Hepatocyte (in vitro differentiated cells): Measurements from ENCODE around the gene GMDS. TPM values are rescaled to one million over a fixed set of nuclear protein-coding genes. Genes with fewer than 3 reads are reported as not detected.

Experiments used
- DNase-seq: peaks from one replicate; pipeline ENCODE4 v3.0.0-alpha.2; 2016; ENCODE audit warnings: low spot score
- H2AFZ ChIP-seq: fragments of 200-600 bp; sonication (generic); 2 replicates; pipeline ENCODE4 v1.6.0; 2016; ENCODE audit warnings: antibody characterized with exemption, mild to moderate bottlenecking
- H3K27ac ChIP-seq: fragments of 200-600 bp; sonication (generic); 2 replicates; pipeline ENCODE4 v1.5.1; 2016; ENCODE audit warnings: mild to moderate bottlenecking
- H3K27me3 ChIP-seq: fragments of 200-600 bp; sonication (generic); 2 replicates; pipeline ENCODE4 v1.6.1; 2016
- H3K36me3 ChIP-seq: fragments of 200-600 bp; sonication (generic); replicated peaks from 2 replicates; pipeline ENCODE4 v1.5.1; 2016; ENCODE audit warnings: low read depth; ENCODE audit not compliant: insufficient read depth
- H3K4me1 ChIP-seq: fragments of 200-600 bp; sonication (generic); 2 replicates; pipeline ENCODE4 v1.5.1; 2016; ENCODE audit warnings: mild to moderate bottlenecking, moderate library complexity; ENCODE audit not compliant: insufficient read depth
- H3K4me2 ChIP-seq: fragments of 200-600 bp; sonication (generic); 2 replicates; pipeline ENCODE4 v1.6.0; 2016
- H3K4me3 ChIP-seq: fragments of 200-600 bp; sonication (generic); 2 replicates; pipeline ENCODE4 v1.5.1; 2016; ENCODE audit warnings: mild to moderate bottlenecking
- H3K79me2 ChIP-seq: fragments of 200-600 bp; sonication (generic); 2 replicates; pipeline ENCODE4 v1.6.0; 2017; ENCODE audit warnings: mild to moderate bottlenecking
- H3K9me2 ChIP-seq: fragments of 200-600 bp; sonication (generic); replicated peaks from 2 replicates; pipeline ENCODE4 v1.6.0; 2017; ENCODE audit warnings: mild to moderate bottlenecking; ENCODE audit not compliant: insufficient read depth
- H3K9me3 ChIP-seq: fragments of 200-600 bp; sonication (generic); 2 replicates; pipeline ENCODE4 v1.5.1; 2016; ENCODE audit warnings: low read depth, mild to moderate bottlenecking
- H4K20me1 ChIP-seq: fragments of 200-600 bp; sonication (generic); 2 replicates; pipeline ENCODE4 v1.6.0; 2016; ENCODE audit warnings: mild to moderate bottlenecking; ENCODE audit not compliant: insufficient read depth, poor library complexity, severe bottlenecking
- EZH2 ChIP-seq: fragments of 200-600 bp; sonication (generic); IDR thresholded peaks from 2 replicates; pipeline ENCODE4 v1.6.1; 2016; ENCODE audit warnings: antibody characterized with exemption, mild to moderate bottlenecking, borderline replicate concordance
- EZH2phosphoT487 ChIP-seq: fragments of 200-600 bp; sonication (generic); IDR thresholded peaks from one replicate; pipeline ENCODE4 v1.6.1; 2018; ENCODE audit warnings: antibody characterized with exemption, mild to moderate bottlenecking, low read depth, moderate library complexity; ENCODE audit not compliant: unreplicated experiment, severe bottlenecking
- WGBS: methylation state at CpG from one replicate; pipeline ENCODE4 v1.1.6; 2016; ENCODE audit warnings: low lambda C conversion rate; ENCODE audit errors: missing lambda C conversion rate; 5-methylcytosine and 5-hydroxymethylcytosine counted together
- polyA plus RNA-seq: library from polyadenylated mRNA; unstranded; fragments of >200 nt; fragmentation: Nextera tagmentation; extraction: Ambion mirVana; gene quantifications from 2 replicates; pipeline ENCODE4 v1.2.1, GENCODE V29; 2016
- total RNA-seq: library from RNA; depleted of rRNA; stranded (reverse); fragments of >200 nt; gene quantifications from 2 replicates; pipeline ENCODE4 v1.2.3, GENCODE V29; 2014
- TF ChIP-seq, protein P1 (sequence below): fragments of 200-600 bp; sonication (generic); IDR thresholded peaks from 2 replicates; pipeline ENCODE4 v1.5.1; 2016; ENCODE audit warnings: antibody characterized with exemption, mild to moderate bottlenecking; ENCODE audit not compliant: poor library complexity

GMDS gene
- total and polyA plus RNA-seq, 2 experiments from 2014 or later: 20.7 to 32.6 TPM

DNA sequence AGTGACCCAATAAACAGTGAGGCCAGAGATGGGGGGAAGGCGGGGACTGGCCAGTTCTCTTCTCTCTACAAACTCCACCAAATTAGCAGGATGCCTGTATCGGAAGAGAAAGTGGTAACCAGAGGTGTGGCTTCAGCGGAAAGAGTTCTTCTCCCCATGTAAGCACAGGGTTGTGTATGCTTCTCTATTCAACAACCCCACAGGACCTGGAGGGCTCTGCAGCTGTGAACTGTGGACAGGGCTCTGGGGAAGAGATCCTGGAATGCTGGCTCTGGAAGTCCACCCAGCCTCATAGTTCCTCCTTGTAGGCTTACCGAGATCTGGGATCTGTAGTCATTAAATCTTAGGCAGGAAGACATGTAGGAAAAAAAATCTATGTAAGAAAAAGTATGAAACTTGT, 449.5 kb downstream of the GMDS start:
- TF ChIP-seq EZH2: no peak
- TF ChIP-seq, protein P1, sequence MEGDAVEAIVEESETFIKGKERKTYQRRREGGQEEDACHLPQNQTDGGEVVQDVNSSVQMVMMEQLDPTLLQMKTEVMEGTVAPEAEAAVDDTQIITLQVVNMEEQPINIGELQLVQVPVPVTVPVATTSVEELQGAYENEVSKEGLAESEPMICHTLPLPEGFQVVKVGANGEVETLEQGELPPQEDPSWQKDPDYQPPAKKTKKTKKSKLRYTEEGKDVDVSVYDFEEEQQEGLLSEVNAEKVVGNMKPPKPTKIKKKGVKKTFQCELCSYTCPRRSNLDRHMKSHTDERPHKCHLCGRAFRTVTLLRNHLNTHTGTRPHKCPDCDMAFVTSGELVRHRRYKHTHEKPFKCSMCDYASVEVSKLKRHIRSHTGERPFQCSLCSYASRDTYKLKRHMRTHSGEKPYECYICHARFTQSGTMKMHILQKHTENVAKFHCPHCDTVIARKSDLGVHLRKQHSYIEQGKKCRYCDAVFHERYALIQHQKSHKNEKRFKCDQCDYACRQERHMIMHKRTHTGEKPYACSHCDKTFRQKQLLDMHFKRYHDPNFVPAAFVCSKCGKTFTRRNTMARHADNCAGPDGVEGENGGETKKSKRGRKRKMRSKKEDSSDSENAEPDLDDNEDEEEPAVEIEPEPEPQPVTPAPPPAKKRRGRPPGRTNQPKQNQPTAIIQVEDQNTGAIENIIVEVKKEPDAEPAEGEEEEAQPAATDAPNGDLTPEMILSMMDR: no peak
- TF ChIP-seq EZH2phosphoT487: no peak
- H3K27ac ChIP-seq: no peak overlapping the region
- H2AFZ ChIP-seq: no peak overlapping the region
- H3K79me2 ChIP-seq: no peaks in the 10 kb centered on the region
- H3K27me3 ChIP-seq: no peaks in the 10 kb centered on the region
- H4K20me1 ChIP-seq: no peaks in the 10 kb centered on the region
- H3K4me1 ChIP-seq: peaks cover 13% of the 10 kb centered on the region
- H3K4me2 ChIP-seq: no peak overlapping the region
- H3K9me2 ChIP-seq: no peaks in the 10 kb centered on the region
- DNase-seq: no peak
- no peaks in the 10 kb centered on the region for H3K9me3 ChIP-seq
- 87% methylated on average over 4 of the region's 4 CpGs for WGBS
- H3K36me3 ChIP-seq: no peaks in the 10 kb centered on the region
- no peak overlapping the region for H3K4me3 ChIP-seq

DNA sequence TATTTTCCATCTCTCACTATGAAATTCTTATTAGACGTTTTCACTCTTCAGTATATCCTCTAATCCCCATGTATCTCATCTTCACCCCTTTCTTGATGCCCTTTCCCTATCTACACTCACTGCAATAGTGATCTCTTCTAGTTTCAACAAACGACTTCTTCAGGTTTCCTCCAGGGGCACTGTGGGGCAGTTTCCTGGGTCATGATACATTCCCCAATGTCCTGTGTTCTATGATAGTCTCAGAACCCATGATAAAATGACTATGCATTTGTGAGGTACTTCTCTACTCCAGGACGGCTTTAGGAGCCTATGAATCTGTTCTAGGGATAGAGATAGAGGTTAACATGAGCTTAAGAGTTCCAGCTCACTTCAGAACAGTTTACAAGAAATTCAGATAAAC, 452.4 kb downstream of the GMDS start:
- Histone ChIP-seq H4K20me1 (no peaks in the 10 kb centered on the region), H3K4me2 (no peak overlapping the region), H3K4me3 (no peak overlapping the region), H3K9me2 (no peaks in the 10 kb centered on the region), H3K9me3 (no peaks in the 10 kb centered on the region), H3K27ac (no peak overlapping the region), H3K4me1 (peaks cover 7% of the 10 kb centered on the region), H3K36me3 (no peaks in the 10 kb centered on the region), H2AFZ (no peak overlapping the region), H3K27me3 (no peaks in the 10 kb centered on the region), H3K79me2 (no peaks in the 10 kb centered on the region)
- TF ChIP-seq EZH2 (no peak), EZH2phosphoT487 (no peak)
- TF ChIP-seq, protein P1: peak; percentile 32
- DNase-seq: no peak
- 34% methylated on average over 3 of the region's 3 CpGs for WGBS

DNA sequence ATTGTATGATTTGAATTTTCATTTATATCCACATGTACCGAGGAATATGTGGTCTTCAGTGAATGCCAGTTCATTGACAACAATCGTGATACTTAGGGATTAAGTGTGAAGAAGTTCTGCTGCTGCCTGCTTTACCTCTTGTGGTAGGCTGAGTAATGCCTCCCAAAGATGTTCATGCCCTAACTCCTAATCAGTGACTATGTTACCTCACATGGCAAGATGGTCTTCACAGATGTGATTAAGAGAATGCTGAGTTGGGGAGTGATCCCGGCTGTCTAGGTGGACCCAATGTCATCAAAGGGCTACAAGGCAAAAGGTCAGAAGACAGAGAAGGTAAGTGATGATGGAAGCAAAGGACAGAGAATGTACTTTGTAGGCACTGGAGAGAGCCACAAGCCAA, 454.7 kb downstream of the GMDS start:
- Histone ChIP-seq H3K36me3 (no peaks in the 10 kb centered on the region), H3K9me2 (no peaks in the 10 kb centered on the region), H3K4me2 (no peak overlapping the region), H3K4me3 (no peak overlapping the region), H3K4me1 (no peaks in the 10 kb centered on the region), H3K27me3 (no peaks in the 10 kb centered on the region), H3K9me3 (no peaks in the 10 kb centered on the region), H3K79me2 (no peaks in the 10 kb centered on the region), H2AFZ (no peak overlapping the region), H4K20me1 (no peaks in the 10 kb centered on the region), H3K27ac (no peak overlapping the region)
- no peak for TF ChIP-seq EZH2
- TF ChIP-seq, protein P1: no peak
- no peak for TF ChIP-seq EZH2phosphoT487
- 97% methylated on average over 3 of the region's 3 CpGs for WGBS
- no peak for DNase-seq

DNA sequence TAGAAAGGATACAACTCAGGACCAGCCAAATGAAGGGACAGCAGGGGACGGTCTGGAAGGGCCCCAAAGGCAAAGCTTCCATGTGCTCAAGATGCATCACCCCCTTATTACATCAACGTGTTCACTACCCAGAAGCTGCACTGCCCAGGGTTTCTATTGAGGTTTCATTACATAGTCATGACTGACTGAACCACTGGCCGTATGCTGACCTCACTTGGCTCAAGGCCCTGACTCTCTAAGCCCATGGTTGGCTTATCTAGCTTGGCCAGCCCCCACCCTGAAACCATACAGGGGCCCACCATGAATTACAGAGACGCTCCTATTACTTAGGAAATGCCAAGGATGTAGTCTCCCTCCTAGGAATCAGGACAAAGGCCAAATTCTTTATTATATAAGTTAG, 456.3 kb downstream of the GMDS start:
- Histone ChIP-seq H3K79me2 (no peaks in the 10 kb centered on the region), H3K9me3 (no peaks in the 10 kb centered on the region), H4K20me1 (no peaks in the 10 kb centered on the region), H2AFZ (no peak overlapping the region), H3K9me2 (no peaks in the 10 kb centered on the region), H3K4me2 (no peak overlapping the region), H3K36me3 (no peaks in the 10 kb centered on the region), H3K27ac (no peak overlapping the region), H3K4me3 (no peak overlapping the region), H3K27me3 (no peaks in the 10 kb centered on the region), H3K4me1 (no peaks in the 10 kb centered on the region)
- no peak for DNase-seq
- TF ChIP-seq, protein P1: no peak
- TF ChIP-seq EZH2 (no peak), EZH2phosphoT487 (no peak)
- 92% methylated on average over 4 of the region's 4 CpGs for WGBS
